ENCODE measurements around the gene SH2D3A.

- TF ChIP-seq POLR2A (IDR thresholded peaks at IDR 0.05; ENCODE audit: low read depth, low read length) (no peak), CTCF (conservative IDR thresholded peaks at IDR 0.05; ENCODE audit: low read depth, low read length) (no peak), FOS (IDR thresholded peaks at IDR 0.05; ENCODE audit: low read depth, low read length) (no peak), MAFK (IDR thresholded peaks at IDR 0.05; ENCODE audit: low read depth, low read length) (no peak), CHD1 (IDR thresholded peaks at IDR 0.05; ENCODE audit: low read depth, low read length) (no peak), SMC3 (IDR thresholded peaks at IDR 0.05; ENCODE audit: low read depth, low read length) (no peak), ELK1 (IDR thresholded peaks at IDR 0.05; ENCODE audit: borderline replicate concordance, low read depth, low read length) (no peak), RAD21 (IDR thresholded peaks at IDR 0.05; ENCODE audit: low read length) (no peak), RCOR1 (IDR thresholded peaks at IDR 0.05; ENCODE audit: insufficient replicate concordance, low read length) (no peak), RFX5 (IDR thresholded peaks at IDR 0.05; ENCODE audit: low read depth, low read length) (no peak), BHLHE40 (IDR thresholded peaks at IDR 0.05; ENCODE audit: low read depth, low read length) (no peak), NFE2L2 (IDR thresholded peaks at IDR 0.05; ENCODE audit: low read depth, low read length) (no peak)
Observed at GRCh38 chr19:6735181-6735911, 31.9 kb downstream of the SH2D3A start.

All from IMR-90 (cell line).